Adrenal gland (tissue), 12 donors: ENCODE data around the gene ARHGAP6. TPM values are rescaled to one million over a fixed set of nuclear protein-coding genes. Genes with fewer than 3 reads are reported as not detected.

Experiments
- DNase-seq, 7 donors: peaks; one replicate each; pipeline ENCODE4 v3.0.0-alpha.2; 2019 to 2020
- H3K27ac ChIP-seq, 5 donors: fragments of 200-600 bp; sonication (generic) in 4 of 5; 1 replicate in 3 of 5; 2 replicates in 2 of 5; pipeline versions ENCODE4 v1.5.1 to v1.8.0; 2016 to 2020; ENCODE audit warnings: mild to moderate bottlenecking in 1 of 5
- H3K27me3 ChIP-seq: fragments of 200-600 bp; 2 replicates; pipeline ENCODE4 v1.8.0; 2021
- H3K36me3 ChIP-seq, 2 donors: fragments of 200-600 bp; replicated peaks in 1 of 2; 1 replicate in 1 of 2; 2 replicates in 1 of 2; pipeline versions ENCODE4 v1.5.1 to v1.8.0; 2018 to 2022
- H3K4me1 ChIP-seq, 2 donors: fragments of 200-600 bp; replicated peaks in 1 of 2; 1 replicate in 1 of 2; 2 replicates in 1 of 2; pipeline versions ENCODE4 v1.5.1 to v1.8.0; 2018 to 2021
- H3K4me3 ChIP-seq, 4 donors: fragments of 200-600 bp; sonication (generic) in 3 of 4; one replicate each; pipeline ENCODE4 v1.5.1; 2016 to 2018
- H3K9me3 ChIP-seq, 3 donors: fragments of 200-600 bp; sonication (generic) in 1 of 3; replicated peaks in 1 of 3; 1 replicate in 2 of 3; 2 replicates in 1 of 3; pipeline versions ENCODE4 v1.5.1 to v1.8.0; 2016 to 2021
- POLR2A ChIP-seq, 2 donors: fragments of 450-650 bp; IDR thresholded peaks; one replicate each; pipeline ENCODE4 v1.6.1; 2017; ENCODE audit warnings: antibody characterized with exemption in 2 of 2, mild to moderate bottlenecking in 2 of 2, moderate library complexity in 1 of 2
- WGBS, 4 donors: extraction: QIAGEN DNeasy Blood & Tissue Kit in 2 of 4; methylation state at CpG; one replicate each; pipeline versions ENCODE4 v1.1.5 to v1.1.7; 2013 to 2017; 5-methylcytosine and 5-hydroxymethylcytosine counted together
- intact Hi-C, 2 donors: fragments of 100-400 bp; cut with DNase I; formaldehyde crosslinking; loops; one replicate each; pipeline versions ENCODE4 v1.14.1 to v1.15.0; 2022 to 2023
- polyA plus RNA-seq, 3 donors: library from polyadenylated mRNA; stranded (reverse); fragments of 200-250 nt in 2 of 3; fragments of 350-450 nt in 1 of 3; fragmentation: Illumina TruSeq in 1 of 3; extraction: RNeasy Lipid Tissue Mini Kit (QIAGEN cat#74804) in 1 of 3; gene quantifications; one replicate each; pipeline ENCODE4 v1.2.3, GENCODE V29; 2013 to 2014
- total RNA-seq, 9 donors: library from RNA; depleted of rRNA in 4 of 9; stranded (reverse); fragments of >200 nt in 4 of 9; fragments of 120-200 nt in 1 of 9; fragmentation: NEBNext Ultra II Directional in 1 of 9; extraction: Animal tissue kit (Norgen Biotek cat#: 25700) in 1 of 9; gene quantifications; one replicate each; pipeline versions ENCODE4 v1.1.0 to v1.2.4, GENCODE V29; 2013 to 2023
- TF ChIP-seq, protein P1 (sequence below), 6 experiments: fragments of 450-650 bp in 4 of 6; fragments of 200-600 bp in 2 of 6; sonication (generic) in 1 of 6; IDR thresholded peaks; 1 replicate in 5 of 6; 2 replicates in 1 of 6; pipeline versions ENCODE4 v1.5.1 to v1.8.0; 2016 to 2021; ENCODE audit warnings: antibody characterized with exemption in 6 of 6, mild to moderate bottlenecking in 2 of 6, moderate library complexity in 1 of 6
- donor health status: healthy with polysubstance abuse.
- donor health status: Bipolar disorder and iron deficiency.
- donor health status: DM: yes; HTN: yes; CAD: no.
- donor health status: DM: no; HTN: no; CAD: no.
- donor health status: DM: no; HTN: no; CAD: no.
- donor health status: DM: yes; HTN: yes; CAD: no.

The ARHGAP6 gene
- total and polyA plus RNA-seq, 12 donors: 0.78 to 4.2 (median 2.7) TPM

DNA sequence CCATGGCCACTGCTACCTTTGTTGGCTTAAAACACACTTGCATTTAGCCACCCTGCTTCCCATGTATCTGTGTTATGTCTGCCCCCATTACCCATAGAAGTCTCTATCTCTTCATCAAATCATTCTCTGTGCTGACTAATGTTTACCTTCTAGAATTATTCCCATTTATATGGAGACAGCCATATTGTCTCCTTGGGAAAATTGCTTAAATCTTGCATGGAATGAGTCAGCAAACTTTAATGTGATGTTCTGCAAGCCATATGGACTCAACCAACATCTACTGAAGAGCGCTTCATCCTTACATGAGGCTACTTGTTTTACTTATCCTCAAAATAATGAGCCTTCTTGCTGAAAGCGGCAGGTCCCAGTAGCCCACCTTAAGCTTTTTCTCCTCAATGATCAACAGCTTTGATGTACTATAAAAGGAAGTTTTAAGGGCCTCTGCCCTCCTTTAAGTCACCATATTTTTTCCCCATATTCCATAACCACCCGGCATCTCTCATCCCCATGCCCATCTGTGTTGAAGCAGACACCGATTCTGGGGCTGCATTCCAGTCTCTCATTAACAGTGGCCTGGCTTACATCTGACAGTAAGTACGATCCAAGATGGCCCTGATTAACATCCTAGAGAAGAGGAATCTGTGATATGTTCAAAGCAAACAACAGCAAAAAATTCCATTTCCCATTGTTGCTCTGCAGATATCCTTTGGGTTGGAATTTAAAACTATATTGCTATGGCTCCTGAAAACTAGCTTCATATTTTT, 130.4 kb downstream of the ARHGAP6 start:
- WGBS, 4 donors: 68 to 75% (median 71%) methylated on average over 5 of the region's 5 CpGs
- DNase-seq: no peak
- intact Hi-C loops: loop anchor here in 1 of 2 donors (10.0 kb wide), 1 partner anchor 239 kb away; no protein-coding TSS in a partner anchor
- H3K4me1 ChIP-seq: no peaks in the 10 kb centered on the region
- peaks cover 4% of the 10 kb centered on the region for H3K27me3 ChIP-seq
- H3K9me3 ChIP-seq: no peaks in the 10 kb centered on the region
- H3K4me3 ChIP-seq: no peak overlapping the region
- no peaks in the 10 kb centered on the region for H3K36me3 ChIP-seq
- TF ChIP-seq POLR2A (IDR thresholded peaks at IDR 0.05): no peak
- TF ChIP-seq, protein P1, sequence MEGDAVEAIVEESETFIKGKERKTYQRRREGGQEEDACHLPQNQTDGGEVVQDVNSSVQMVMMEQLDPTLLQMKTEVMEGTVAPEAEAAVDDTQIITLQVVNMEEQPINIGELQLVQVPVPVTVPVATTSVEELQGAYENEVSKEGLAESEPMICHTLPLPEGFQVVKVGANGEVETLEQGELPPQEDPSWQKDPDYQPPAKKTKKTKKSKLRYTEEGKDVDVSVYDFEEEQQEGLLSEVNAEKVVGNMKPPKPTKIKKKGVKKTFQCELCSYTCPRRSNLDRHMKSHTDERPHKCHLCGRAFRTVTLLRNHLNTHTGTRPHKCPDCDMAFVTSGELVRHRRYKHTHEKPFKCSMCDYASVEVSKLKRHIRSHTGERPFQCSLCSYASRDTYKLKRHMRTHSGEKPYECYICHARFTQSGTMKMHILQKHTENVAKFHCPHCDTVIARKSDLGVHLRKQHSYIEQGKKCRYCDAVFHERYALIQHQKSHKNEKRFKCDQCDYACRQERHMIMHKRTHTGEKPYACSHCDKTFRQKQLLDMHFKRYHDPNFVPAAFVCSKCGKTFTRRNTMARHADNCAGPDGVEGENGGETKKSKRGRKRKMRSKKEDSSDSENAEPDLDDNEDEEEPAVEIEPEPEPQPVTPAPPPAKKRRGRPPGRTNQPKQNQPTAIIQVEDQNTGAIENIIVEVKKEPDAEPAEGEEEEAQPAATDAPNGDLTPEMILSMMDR (IDR thresholded peaks at IDR 0.05): no peak
- H3K27ac ChIP-seq: no peak overlapping the region

DNA sequence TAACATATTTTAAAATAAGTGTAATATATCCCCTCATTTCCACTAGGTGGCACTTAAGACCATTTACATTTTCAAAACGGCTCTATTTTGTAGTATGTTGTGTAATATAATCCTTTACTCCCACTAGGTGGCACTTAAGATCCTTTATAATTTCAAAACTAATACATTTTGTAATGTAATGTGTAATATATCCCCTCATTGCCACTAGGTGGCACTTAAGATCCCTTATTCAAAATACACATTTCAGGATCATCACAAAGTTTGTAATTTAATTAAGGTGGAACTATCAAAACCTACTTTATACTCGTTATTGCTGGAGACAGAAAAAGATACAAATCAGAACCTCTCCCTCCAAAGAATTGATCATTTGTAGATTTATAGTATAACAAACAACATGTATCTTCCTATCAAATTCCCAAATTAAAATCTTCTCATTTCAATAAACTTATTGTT, 132.5 kb downstream of the ARHGAP6 start:
- intact Hi-C loops: loop anchor here (5.0 to 10.0 kb wide), 2 partner anchors 239 to 242 kb away; no protein-coding TSS in a partner anchor
- no peaks in the 10 kb centered on the region for H3K4me1 ChIP-seq
- no peak overlapping the region for H3K4me3 ChIP-seq
- no peaks in the 10 kb centered on the region for H3K36me3 ChIP-seq
- 0 to 1% (median 0%) methylated on average over 2 of the region's 2 CpGs for WGBS, 4 donors
- TF ChIP-seq, protein P1 (IDR thresholded peaks at IDR 0.05): peak; percentile 88 to 97 (median 96)
- TF ChIP-seq POLR2A (IDR thresholded peaks at IDR 0.05): no peak
- no peak for DNase-seq
- H3K9me3 ChIP-seq: no peaks in the 10 kb centered on the region
- H3K27me3 ChIP-seq: no peaks in the 10 kb centered on the region
- H3K27ac ChIP-seq: no peak overlapping the region

DNA sequence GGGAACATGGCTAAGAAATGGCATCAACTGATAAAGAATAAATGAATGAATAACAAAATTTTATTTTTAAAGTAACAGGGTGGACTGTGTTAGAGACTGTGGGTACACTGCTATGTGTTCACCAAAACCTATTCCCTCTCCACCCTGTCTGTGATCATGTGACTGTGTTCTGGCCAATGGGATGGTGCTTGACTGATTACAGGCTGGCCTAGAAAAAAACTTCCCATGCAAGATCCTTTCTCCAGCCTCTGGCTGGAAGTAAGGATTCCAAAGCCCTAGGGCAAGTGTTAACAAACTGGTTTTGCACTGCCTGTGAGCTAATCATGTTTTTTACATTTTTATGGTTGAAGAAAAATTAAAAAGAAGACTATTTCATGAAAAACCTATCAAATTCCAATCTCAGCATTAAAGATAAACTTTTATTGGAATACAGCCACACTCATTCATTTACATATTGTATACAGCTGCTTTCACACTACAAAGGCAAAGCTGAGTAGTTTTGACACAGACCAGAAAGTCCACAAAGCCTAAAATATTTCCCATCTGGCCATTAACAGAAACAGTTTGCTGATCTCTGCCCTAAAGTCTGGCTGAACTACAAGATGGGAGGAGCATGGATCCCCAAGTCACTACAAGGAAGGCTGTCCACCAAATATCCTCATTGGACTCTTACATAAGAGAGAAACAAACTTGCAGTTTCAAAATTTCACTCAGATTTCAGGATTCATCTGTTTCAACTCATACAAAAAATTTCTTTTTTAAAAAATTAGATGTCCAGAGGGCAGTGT, 133.2 kb downstream of the ARHGAP6 start:
- Histone ChIP-seq H3K27ac (no peak overlapping the region), H3K4me3 (no peak overlapping the region)

More for the DNA sequence above, 133.2 kb downstream of the ARHGAP6 start:
- Histone ChIP-seq H3K36me3 (no peaks in the 10 kb centered on the region), H3K4me1 (no peaks in the 10 kb centered on the region), H3K9me3 (no peaks in the 10 kb centered on the region), H3K27me3 (no peaks in the 10 kb centered on the region)
- TF ChIP-seq, protein P1 (IDR thresholded peaks at IDR 0.05): no peak
- no peak for TF ChIP-seq POLR2A (IDR thresholded peaks at IDR 0.05)
- DNase-seq: no peak
- intact Hi-C loops: loop anchor here (5.0 to 10.0 kb wide), 2 partner anchors 240 to 242 kb away; no protein-coding TSS in a partner anchor
